ENCODE measurements around the gene VMP1.
"Not testable (repeated sequence)": the region's sequence is repeated elsewhere in the genome, so short reads cannot be mapped to it uniquely, and the experiment has no call there.

Gene VMP1

GRCh38 chr17:59863616-59864015 is 156.2 kb downstream of the VMP1 start:
- no peak for DNase-seq (ENCODE audit: low spot score)

GRCh38 chr17:59869941-59870218 is 162.4 kb downstream of the VMP1 start:
- no peak for DNase-seq (ENCODE audit: low spot score)

- DNase-seq (ENCODE audit: low spot score) = no peak
Measured at GRCh38 chr17:59870482-59870881, 163.0 kb downstream of the VMP1 start.

- no peak for DNase-seq (ENCODE audit: low spot score)
Measured at GRCh38 chr17:59872351-59872750, 164.9 kb downstream of the VMP1 start.

GRCh38 chr17:59873414-59873813 is 166.0 kb downstream of the VMP1 start:
- not testable (repeated sequence) for DNase-seq (ENCODE audit: low spot score)

GRCh38 chr17:59874376-59874775 is 166.9 kb downstream of the VMP1 start:
- DNase-seq (ENCODE audit: low spot score) = no peak

- no peak for DNase-seq (ENCODE audit: low spot score)
Measured at GRCh38 chr17:59876107-59876506, 168.7 kb downstream of the VMP1 start.

- no peak for DNase-seq (ENCODE audit: low spot score)
Measured at GRCh38 chr17:59877965-59878364, 170.5 kb downstream of the VMP1 start.

GRCh38 chr17:59878624-59879023 is 171.2 kb downstream of the VMP1 start:
- DNase-seq (ENCODE audit: low spot score) = no peak

- no peak for DNase-seq (ENCODE audit: low spot score)
Measured at GRCh38 chr17:59884861-59885260, 177.4 kb downstream of the VMP1 start.

GRCh38 chr17:59888145-59888750 is 180.8 kb downstream of the VMP1 start:
- no peak for DNase-seq (ENCODE audit: low spot score)

- DNase-seq (ENCODE audit: low spot score) = no peak
Measured at GRCh38 chr17:59890720-59891119, 183.3 kb downstream of the VMP1 start.

Measured in germinal center (tissue), 1 donor.